Bronchial epithelial cell (primary cell): Measurements from ENCODE around the gene CMA1. TPM values are rescaled to one million over a fixed set of nuclear protein-coding genes. Genes with fewer than 3 reads are reported as not detected.
"Not testable (repeated sequence)": the region's sequence is repeated elsewhere in the genome, so short reads cannot be mapped to it uniquely, and the experiment has no call there.

Experiments used
- DNase-seq: peaks from one replicate; pipeline ENCODE4 v3.0.0-alpha.2; 2010; ENCODE audit warnings: low read depth
- FAIRE-seq: peaks from 2 replicates; lab custom pipeline; 2011; peaks lifted over from hg19 to GRCh38; lab: Jason Lieb, UNC
- H3K27me3 ChIP-seq: 2 replicates; pipeline ENCODE4 v1.5.1; 2011; ENCODE audit warnings: low read length; ENCODE audit not compliant: control insufficient read depth, insufficient read depth
- H3K36me3 ChIP-seq: 2 replicates; pipeline ENCODE4 v1.5.1; 2011; ENCODE audit warnings: low read length; ENCODE audit not compliant: control insufficient read depth, insufficient read depth
- H3K4me3 ChIP-seq: 2 replicates; pipeline ENCODE4 v1.5.1; 2011; ENCODE audit warnings: mild to moderate bottlenecking, low read depth, low read length, control low read depth
- total RNA-seq: library from RNA; depleted of rRNA; stranded (reverse); fragments of >200 nt; gene quantifications from 2 replicates; pipeline ENCODE4 v1.2.1, GENCODE V29; 2014
- TF ChIP-seq, protein P1 (sequence below): IDR thresholded peaks from 2 replicates; pipeline ENCODE4 v1.5.1; 2011; ENCODE audit warnings: mild to moderate bottlenecking, moderate library complexity, low read length, control low read depth, inconsistent platforms; ENCODE audit not compliant: insufficient read depth, severe bottlenecking

CMA1 gene, protein sequence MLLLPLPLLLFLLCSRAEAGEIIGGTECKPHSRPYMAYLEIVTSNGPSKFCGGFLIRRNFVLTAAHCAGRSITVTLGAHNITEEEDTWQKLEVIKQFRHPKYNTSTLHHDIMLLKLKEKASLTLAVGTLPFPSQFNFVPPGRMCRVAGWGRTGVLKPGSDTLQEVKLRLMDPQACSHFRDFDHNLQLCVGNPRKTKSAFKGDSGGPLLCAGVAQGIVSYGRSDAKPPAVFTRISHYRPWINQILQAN
- not detected in 2 replicates for total RNA-seq

DNA sequence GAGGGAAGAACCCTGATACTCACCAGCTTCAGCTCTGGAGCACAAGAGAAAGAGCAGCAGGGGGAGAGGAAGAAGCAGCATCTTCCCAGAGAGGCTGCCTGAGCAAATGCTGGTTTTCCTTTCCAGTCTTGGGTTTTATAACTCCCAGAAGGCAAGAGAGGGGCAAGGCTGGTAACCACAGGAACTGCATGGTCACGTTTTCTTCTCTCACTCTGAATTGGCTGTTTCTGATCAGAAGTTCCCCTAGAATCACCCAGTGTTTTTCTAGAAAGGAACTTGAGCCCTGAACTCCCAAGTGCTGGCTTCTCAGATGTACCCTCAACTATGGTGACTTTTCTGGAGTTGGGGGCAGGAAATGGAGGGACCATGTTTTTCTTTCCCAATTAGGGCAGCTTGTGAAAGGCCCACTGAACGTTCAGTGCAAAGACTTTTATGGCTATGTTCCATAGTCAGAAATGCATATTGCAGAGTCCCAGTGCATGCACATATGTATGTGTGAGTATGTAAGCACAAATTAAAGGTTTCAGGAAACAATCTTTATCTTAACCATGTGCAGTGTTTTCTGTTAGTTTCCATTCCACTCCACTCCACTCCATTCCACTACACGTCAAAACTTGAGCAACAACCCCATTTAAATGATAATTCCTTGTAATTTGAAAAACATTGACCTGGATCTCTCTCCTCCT is at the start of gene CMA1:
TSS of gene CMA1 (minus strand) at position 111 of the 686 bp plus-strand sequence. CDS start at position 81, 30 bp downstream.
- FAIRE-seq = peak; percentile 80
- H3K36me3 ChIP-seq = no peaks in the 10 kb centered on the region
- TF ChIP-seq, protein P1, sequence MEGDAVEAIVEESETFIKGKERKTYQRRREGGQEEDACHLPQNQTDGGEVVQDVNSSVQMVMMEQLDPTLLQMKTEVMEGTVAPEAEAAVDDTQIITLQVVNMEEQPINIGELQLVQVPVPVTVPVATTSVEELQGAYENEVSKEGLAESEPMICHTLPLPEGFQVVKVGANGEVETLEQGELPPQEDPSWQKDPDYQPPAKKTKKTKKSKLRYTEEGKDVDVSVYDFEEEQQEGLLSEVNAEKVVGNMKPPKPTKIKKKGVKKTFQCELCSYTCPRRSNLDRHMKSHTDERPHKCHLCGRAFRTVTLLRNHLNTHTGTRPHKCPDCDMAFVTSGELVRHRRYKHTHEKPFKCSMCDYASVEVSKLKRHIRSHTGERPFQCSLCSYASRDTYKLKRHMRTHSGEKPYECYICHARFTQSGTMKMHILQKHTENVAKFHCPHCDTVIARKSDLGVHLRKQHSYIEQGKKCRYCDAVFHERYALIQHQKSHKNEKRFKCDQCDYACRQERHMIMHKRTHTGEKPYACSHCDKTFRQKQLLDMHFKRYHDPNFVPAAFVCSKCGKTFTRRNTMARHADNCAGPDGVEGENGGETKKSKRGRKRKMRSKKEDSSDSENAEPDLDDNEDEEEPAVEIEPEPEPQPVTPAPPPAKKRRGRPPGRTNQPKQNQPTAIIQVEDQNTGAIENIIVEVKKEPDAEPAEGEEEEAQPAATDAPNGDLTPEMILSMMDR = no peak
- DNase-seq = no peak
- no peak within 1 kb of the TSS for H3K4me3 ChIP-seq
- H3K27me3 ChIP-seq = no peaks in the 10 kb centered on the region

DNA sequence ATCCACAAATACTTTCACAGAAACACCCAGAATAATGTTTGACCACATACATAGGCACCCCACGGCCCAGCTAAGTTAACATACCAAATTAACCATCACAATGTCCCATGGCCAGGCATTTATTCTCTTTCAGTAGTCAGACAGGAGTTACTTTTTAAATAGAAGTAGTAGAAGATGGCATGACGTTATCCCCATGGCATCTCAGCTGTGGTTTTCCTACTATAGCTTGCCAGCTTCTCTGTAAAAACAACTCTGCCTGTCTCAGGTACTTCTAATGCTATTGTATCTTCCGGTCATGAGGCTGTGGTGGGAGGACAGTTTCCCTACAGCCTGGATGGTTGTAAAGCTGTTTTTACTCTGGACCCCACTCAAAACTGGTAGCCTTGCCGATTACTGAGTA is 48.7 kb upstream of the CMA1 start:
- no peak for FAIRE-seq
- TF ChIP-seq, protein P1 = no peak

DNA sequence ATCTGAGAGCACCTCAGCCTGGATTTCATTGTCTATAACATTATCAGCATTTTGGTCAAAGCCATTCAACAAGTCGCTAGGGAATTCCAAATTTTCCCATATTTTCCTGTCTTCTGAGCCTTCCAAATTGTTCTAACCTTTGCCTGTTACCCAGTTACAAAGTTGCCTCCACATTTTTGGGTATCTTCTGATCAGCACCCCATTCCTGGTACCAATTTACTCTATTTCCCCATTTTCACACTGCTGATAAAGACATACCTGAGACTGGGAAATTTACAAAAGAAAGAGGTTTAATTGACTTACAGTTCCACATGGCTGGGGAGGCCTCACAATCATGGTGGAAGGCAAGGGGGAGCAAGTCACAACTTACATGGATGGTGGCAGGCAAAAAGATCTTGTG is 41.0 kb upstream of the CMA1 start:
- DNase-seq, H3K4me3 ChIP-seq, FAIRE-seq, H3K27me3 ChIP-seq, H3K36me3 ChIP-seq: not testable (repeated sequence)

More for the DNA sequence above, 48.7 kb upstream of the CMA1 start:
- peak; percentile 86 for DNase-seq
- no peaks in the 10 kb centered on the region for H3K27me3 ChIP-seq
- no peak overlapping the region for H3K4me3 ChIP-seq
- H3K36me3 ChIP-seq = no peaks in the 10 kb centered on the region

DNA sequence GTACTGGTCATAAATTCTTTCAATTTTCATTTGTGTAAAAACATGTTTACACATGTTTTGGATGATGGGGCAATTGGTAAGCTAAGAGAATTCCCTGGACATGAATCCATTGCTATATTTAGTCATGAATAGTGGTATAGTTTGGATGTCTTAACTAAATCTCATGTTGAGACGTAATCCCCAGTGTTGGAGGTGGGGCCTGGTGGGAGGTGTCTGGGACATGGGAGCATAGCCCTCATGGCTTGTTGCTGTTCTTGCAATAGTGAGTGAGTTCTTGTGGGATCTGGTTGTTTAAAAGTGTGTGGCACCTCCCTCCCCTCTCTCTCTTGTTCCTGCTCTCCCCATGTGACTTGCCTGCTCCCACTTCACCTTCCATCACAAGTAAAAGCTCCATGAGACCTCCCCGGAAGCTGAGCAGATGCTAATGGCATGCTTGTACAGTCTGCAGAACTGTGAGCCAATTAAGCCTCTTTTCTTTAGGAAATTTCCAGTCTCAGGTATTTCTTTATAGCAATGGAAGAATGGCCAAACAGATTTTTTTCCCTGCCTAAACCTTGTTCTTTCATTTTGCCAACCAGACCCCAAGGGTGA is 34.4 kb upstream of the CMA1 start:
- peak; percentile 99 for DNase-seq
- TF ChIP-seq, protein P1 = no peak
- H3K36me3 ChIP-seq = no peaks in the 10 kb centered on the region
- FAIRE-seq = peak; percentile 32
- no peak overlapping the region for H3K4me3 ChIP-seq
- no peaks in the 10 kb centered on the region for H3K27me3 ChIP-seq

DNA sequence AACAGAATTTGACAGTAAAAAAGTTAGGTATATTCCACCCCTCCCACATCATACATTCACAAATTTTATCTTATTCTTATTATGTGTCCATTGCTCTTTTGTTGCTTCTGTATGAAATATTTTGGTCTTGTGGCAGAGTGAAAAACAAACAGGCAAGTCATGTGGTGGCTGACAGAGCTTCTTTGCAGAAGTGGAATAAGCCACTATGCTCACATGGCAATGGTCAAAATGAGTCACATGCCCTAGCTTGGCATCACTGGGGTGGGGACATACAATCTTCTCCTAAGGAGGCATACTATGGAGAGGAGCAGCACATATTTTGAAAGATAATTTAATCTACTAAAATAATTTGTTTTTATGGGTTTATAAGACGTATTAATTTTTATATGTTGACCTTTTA is 27.7 kb upstream of the CMA1 start:
- no peak overlapping the region for H3K4me3 ChIP-seq
- no peaks in the 10 kb centered on the region for H3K27me3 ChIP-seq
- FAIRE-seq (no peak), DNase-seq (peak; percentile 17)
- TF ChIP-seq, protein P1 = no peak
- H3K36me3 ChIP-seq = no peaks in the 10 kb centered on the region

DNA sequence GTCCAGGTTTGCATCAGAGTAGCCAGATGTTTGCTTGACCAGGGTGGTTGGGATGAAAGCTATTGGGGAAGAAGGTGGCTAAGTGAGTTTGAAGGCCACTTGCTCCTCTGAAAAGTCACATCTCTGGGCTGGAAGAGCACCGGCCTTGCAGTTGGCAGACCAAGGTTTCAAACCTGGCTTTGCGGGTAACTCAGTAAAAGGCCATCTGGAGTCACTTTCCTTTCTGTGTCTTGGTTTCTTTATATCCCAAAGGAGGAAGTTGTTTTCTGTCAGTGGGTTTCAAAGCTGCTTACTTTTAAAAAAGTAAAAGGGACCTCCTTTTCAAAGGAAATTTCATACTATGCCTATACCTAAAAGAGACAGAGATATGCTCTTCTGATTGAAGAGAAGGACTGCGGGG is 26.2 kb upstream of the CMA1 start:
- DNase-seq = no peak
- H3K27me3 ChIP-seq = no peaks in the 10 kb centered on the region
- H3K36me3 ChIP-seq = no peaks in the 10 kb centered on the region
- TF ChIP-seq, protein P1 = no peak
- H3K4me3 ChIP-seq = no peak overlapping the region
- FAIRE-seq = no peak

DNA sequence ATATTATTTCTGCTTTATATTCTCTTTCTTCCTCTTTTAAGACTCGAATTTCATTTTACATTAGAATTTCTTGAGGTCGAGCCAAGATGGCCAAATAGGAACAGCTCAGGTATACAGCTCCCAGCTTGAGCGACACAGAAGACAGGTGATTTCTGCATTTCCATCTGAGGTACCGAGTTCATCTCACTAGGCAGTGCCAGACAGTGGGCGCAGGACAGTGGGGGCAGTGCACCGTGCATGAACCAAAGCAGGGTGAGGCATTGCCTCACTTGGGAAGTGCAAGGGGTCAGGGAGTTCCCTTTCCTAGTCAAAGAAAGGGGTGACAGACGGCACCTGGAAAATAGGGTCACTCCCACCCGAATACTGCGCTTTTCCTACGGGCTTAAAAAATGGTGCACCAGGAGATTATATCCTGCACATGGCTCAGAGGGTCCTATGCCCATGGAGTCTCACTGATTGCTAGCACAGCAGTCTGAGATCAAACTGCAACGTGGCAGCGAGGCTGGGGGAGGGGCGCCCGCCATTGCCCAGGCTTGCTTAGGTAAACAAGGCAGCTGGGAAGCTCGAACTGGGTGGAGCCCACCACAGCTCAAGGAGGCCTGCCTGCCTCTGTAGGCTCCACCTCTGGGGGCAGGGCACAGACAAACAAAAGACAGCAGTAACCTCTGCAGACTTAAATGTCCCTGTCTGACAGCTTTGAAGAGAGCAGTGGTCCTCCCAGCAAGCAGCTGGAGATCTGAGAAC is 18.0 kb upstream of the CMA1 start:
- FAIRE-seq, H3K36me3 ChIP-seq, DNase-seq, H3K4me3 ChIP-seq, H3K27me3 ChIP-seq: not testable (repeated sequence)
